ENCODE measurements around the gene MBD4.

The MBD4 gene

DNA sequence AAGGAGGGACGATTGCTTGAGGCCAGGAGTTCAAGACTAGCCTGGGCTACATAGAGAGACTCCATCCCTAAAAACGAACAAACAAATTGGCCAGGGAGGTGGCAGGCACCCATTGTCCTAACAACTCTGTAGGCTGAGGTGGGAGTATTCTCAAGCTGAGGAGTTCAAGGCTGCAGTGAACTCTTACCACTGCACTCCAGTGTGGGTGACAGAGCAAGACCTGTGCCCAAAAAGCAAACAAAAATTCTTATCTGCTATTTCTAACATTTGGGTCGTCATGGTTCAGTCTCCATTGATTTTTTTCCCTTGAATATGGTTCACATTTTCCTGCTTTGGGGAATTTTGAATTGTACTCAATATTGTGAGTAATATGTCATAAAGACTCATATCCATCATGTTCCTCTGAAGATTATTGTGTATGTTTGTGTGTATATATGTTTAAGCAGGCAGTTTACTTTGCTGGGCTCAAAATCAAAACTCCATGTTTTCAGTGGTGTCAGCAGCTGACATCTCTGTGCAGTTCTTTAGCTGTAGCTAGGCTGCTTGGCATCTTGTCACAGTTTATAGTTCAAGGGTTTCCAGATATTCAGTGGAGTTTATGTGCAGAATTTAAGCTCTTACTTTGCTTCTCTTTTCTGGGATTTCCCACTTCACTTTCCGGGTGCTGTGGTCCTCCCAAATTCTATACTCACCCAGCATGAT is 33.5 kb upstream of the MBD4 start:
- DNase-seq (ENCODE audit: extremely low read depth, low read depth): no peak
- TF ChIP-seq, protein P1, sequence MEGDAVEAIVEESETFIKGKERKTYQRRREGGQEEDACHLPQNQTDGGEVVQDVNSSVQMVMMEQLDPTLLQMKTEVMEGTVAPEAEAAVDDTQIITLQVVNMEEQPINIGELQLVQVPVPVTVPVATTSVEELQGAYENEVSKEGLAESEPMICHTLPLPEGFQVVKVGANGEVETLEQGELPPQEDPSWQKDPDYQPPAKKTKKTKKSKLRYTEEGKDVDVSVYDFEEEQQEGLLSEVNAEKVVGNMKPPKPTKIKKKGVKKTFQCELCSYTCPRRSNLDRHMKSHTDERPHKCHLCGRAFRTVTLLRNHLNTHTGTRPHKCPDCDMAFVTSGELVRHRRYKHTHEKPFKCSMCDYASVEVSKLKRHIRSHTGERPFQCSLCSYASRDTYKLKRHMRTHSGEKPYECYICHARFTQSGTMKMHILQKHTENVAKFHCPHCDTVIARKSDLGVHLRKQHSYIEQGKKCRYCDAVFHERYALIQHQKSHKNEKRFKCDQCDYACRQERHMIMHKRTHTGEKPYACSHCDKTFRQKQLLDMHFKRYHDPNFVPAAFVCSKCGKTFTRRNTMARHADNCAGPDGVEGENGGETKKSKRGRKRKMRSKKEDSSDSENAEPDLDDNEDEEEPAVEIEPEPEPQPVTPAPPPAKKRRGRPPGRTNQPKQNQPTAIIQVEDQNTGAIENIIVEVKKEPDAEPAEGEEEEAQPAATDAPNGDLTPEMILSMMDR (IDR thresholded peaks at IDR 0.05; ENCODE audit: low read depth, low read length, missing control alignments): no peak
- H3K4me3 ChIP-seq (replicated peaks; ENCODE audit: low read depth, low read length): no peak overlapping the region

DNA sequence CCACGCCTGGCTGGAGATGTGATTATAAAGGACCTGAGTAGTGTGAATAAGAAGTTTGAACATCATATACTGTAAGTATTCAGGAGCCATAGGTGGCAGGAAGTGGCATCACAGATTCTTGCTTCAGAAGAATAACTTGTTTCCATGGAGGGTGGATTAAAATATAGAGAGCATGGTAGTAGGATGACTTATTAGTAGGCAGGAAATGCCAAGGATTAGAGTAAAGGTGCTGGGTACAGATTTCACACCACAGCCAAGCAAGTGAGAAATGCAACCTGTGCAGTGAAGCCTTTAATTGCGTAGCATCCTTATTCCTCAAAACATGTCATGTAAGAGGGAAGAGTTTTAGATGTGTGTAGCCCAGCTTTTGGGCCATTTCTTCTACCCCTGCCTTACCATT is 31.1 kb upstream of the MBD4 start:
- DNase-seq (ENCODE audit: extremely low read depth, low read depth): no peak
- no peak overlapping the region for H3K4me3 ChIP-seq (replicated peaks; ENCODE audit: low read depth, low read length)
- TF ChIP-seq, protein P1 (IDR thresholded peaks at IDR 0.05; ENCODE audit: low read depth, low read length, missing control alignments): no peak

- TF ChIP-seq, protein P1 (IDR thresholded peaks at IDR 0.05; ENCODE audit: low read depth, low read length, missing control alignments): no peak
- DNase-seq (ENCODE audit: extremely low read depth, low read depth): no peak
- no peak overlapping the region for H3K4me3 ChIP-seq (replicated peaks; ENCODE audit: low read depth, low read length)
These were observed 29.3 kb upstream of the MBD4 start for GRCh38 chr3:129469026-129469425.

- no peak overlapping the region for H3K4me3 ChIP-seq (replicated peaks; ENCODE audit: low read depth, low read length)
- TF ChIP-seq, protein P1 (IDR thresholded peaks at IDR 0.05; ENCODE audit: low read depth, low read length, missing control alignments): no peak
- no peak for DNase-seq (ENCODE audit: extremely low read depth, low read depth)
These were observed 28.2 kb upstream of the MBD4 start for GRCh38 chr3:129467932-129468331.

GRCh38 chr3:129463716-129464115 is 24.0 kb upstream of the MBD4 start:
- DNase-seq (ENCODE audit: extremely low read depth, low read depth): no peak
- H3K4me3 ChIP-seq (replicated peaks; ENCODE audit: low read depth, low read length): no peak overlapping the region
- TF ChIP-seq, protein P1 (IDR thresholded peaks at IDR 0.05; ENCODE audit: low read depth, low read length, missing control alignments): no peak

- TF ChIP-seq, protein P1 (IDR thresholded peaks at IDR 0.05; ENCODE audit: low read depth, low read length, missing control alignments): no peak
- DNase-seq (ENCODE audit: extremely low read depth, low read depth): no peak
- no peak overlapping the region for H3K4me3 ChIP-seq (replicated peaks; ENCODE audit: low read depth, low read length)
These were observed 23.3 kb upstream of the MBD4 start for GRCh38 chr3:129463094-129463493.
